ENCODE data around the gene LTO1. TPM values are rescaled to one million over a fixed set of nuclear protein-coding genes. Genes with fewer than 3 reads are reported as not detected.

LTO1 gene
- total RNA-seq, 1 experiment from 2014 or later, result 25.3 TPM

DNA sequence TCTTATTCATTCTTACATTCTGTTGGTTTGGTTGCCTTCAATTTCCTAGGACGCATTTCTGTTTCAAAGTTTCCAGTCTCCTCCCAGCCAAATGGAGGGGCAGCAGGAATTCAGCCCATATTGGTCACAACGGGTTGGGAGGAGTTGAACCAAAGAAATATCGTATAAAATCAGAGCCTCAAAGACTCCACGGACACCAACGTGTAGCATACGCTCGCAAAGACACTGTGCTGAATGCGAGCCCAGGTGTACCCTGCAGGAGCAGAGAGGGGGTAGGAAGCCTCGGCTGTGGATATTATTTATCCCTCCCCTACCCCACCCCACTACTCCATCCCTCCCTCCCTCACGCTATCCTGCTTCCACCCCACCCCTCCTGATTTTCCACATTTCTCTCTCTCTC lies 49.7 kb downstream of the LTO1 start:
- H2BK120ac ChIP-seq (ENCODE audit: low read depth, low read length, poor library complexity, severe bottlenecking), result no peak overlapping the region
- H4K8ac ChIP-seq (replicated peaks; ENCODE audit: insufficient read length, low read depth, low read length), result no peak overlapping the region
- H3K4me2 ChIP-seq (ENCODE audit: insufficient read depth, insufficient read length, low read length), result no peak overlapping the region
- TF ChIP-seq, protein P1, sequence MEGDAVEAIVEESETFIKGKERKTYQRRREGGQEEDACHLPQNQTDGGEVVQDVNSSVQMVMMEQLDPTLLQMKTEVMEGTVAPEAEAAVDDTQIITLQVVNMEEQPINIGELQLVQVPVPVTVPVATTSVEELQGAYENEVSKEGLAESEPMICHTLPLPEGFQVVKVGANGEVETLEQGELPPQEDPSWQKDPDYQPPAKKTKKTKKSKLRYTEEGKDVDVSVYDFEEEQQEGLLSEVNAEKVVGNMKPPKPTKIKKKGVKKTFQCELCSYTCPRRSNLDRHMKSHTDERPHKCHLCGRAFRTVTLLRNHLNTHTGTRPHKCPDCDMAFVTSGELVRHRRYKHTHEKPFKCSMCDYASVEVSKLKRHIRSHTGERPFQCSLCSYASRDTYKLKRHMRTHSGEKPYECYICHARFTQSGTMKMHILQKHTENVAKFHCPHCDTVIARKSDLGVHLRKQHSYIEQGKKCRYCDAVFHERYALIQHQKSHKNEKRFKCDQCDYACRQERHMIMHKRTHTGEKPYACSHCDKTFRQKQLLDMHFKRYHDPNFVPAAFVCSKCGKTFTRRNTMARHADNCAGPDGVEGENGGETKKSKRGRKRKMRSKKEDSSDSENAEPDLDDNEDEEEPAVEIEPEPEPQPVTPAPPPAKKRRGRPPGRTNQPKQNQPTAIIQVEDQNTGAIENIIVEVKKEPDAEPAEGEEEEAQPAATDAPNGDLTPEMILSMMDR (conservative IDR thresholded peaks at IDR 0.05), result no peak
- no peaks in the 10 kb centered on the region for H4K20me1 ChIP-seq (ENCODE audit: control insufficient read depth, insufficient read depth, insufficient read length)
- no peak overlapping the region for H3T11ph ChIP-seq (ENCODE audit: low read length)
- no peak overlapping the region for H3K4ac ChIP-seq (ENCODE audit: low read depth, low read length)
- H3K9me3 ChIP-seq (ENCODE audit: control insufficient read depth, low read depth, low read length), result peaks cover 6% of the 10 kb centered on the region
- H3K23ac ChIP-seq (ENCODE audit: insufficient read length, low read depth, low read length), result no peak overlapping the region
- H3K27me3 Mint-ChIP-seq (ENCODE audit: low read depth), result peaks cover 11% of the 10 kb centered on the region
- DNase-seq, result no peak
- no peak overlapping the region for H3K9ac ChIP-seq (ENCODE audit: extremely low read depth, insufficient read length, low read length)
- H3K18ac ChIP-seq (ENCODE audit: insufficient read length, low read depth, low read length), result no peak overlapping the region
- no peak overlapping the region for H2BK5ac ChIP-seq (ENCODE audit: insufficient read length, low read length)
- H3K23me2 ChIP-seq (ENCODE audit: insufficient read length, low read depth, low read length, poor library complexity, severe bottlenecking), result no peaks in the 10 kb centered on the region
- H3K36me3 Mint-ChIP-seq (ENCODE audit: insufficient read depth in 1 of 3, low read depth in 3 of 3), result peaks cover 11 to 16% (median 14%) of the 10 kb centered on the region in 3 experiments
- H3K4me3 Mint-ChIP-seq, result no peak overlapping the region
- H4K91ac ChIP-seq (ENCODE audit: insufficient read length, low read depth, low read length), result no peak overlapping the region
- no peak overlapping the region for H3K14ac ChIP-seq (ENCODE audit: insufficient read depth, low read length)
- no peak overlapping the region for H3K27ac ChIP-seq (ENCODE audit: insufficient read length, low read depth, low read length)
- H2BK12ac ChIP-seq (ENCODE audit: insufficient read length, low read depth, low read length), result no peak overlapping the region
- peaks cover 18 to 21% of the 10 kb centered on the region in 2 experiments for H3K9me3 Mint-ChIP-seq
- H3K79me2 ChIP-seq (ENCODE audit: insufficient read depth, low read length), result no peaks in the 10 kb centered on the region
- H2AFZ ChIP-seq (ENCODE audit: low read length), result no peak overlapping the region
- no peaks in the 10 kb centered on the region for H3K79me1 ChIP-seq (ENCODE audit: insufficient read depth, low read depth, low read length, poor library complexity, severe bottlenecking)
- H4K5ac ChIP-seq (ENCODE audit: insufficient read length, low read depth, low read length), result no peak overlapping the region
- H2BK20ac ChIP-seq (ENCODE audit: low read depth, low read length, poor library complexity, severe bottlenecking), result no peak overlapping the region
- no peaks in the 10 kb centered on the region for H3K4me1 Mint-ChIP-seq
- H3K4me1 ChIP-seq (ENCODE audit: insufficient read depth, low read length), result no peaks in the 10 kb centered on the region
- no peak overlapping the region for H2BK15ac ChIP-seq (ENCODE audit: low read depth, low read length)
- no peak overlapping the region for H2AK5ac ChIP-seq (ENCODE audit: insufficient read length, low read length)
- no CpG with 5 or more reads among the region's 10 CpGs for WGBS (ENCODE audit: extremely low coverage, insufficient read length, low lambda C conversion rate)
- no peaks in the 10 kb centered on the region for H3K27me3 ChIP-seq (ENCODE audit: insufficient read depth, low read length)
- H3K56ac ChIP-seq (ENCODE audit: insufficient read length, low read depth, low read length), result no peak overlapping the region
- H3K27ac Mint-ChIP-seq, result no peak overlapping the region
